Suprapubic skin (tissue), 3 donors: ENCODE data around the gene GABRE.

ENCODE experiments used
- CTCF ChIP-seq, 2 donors: fragments of 200-600 bp in 1 of 2; fragments of 450-650 bp in 1 of 2; sonication (generic) in 1 of 2; IDR thresholded peaks; one replicate each; pipeline ENCODE4 v1.5.1; 2016 to 2019; ENCODE audit warnings: antibody characterized with exemption in 2 of 2, mild to moderate bottlenecking in 1 of 2, moderate library complexity in 1 of 2
- POLR2A ChIP-seq, 2 donors: fragments of 450-650 bp; IDR thresholded peaks; one replicate each; pipeline ENCODE4 v1.6.1; 2017; ENCODE audit warnings: antibody characterized with exemption in 2 of 2, mild to moderate bottlenecking in 2 of 2, moderate library complexity in 2 of 2

- TF ChIP-seq CTCF (IDR thresholded peaks at IDR 0.05) (no peak), POLR2A (IDR thresholded peaks at IDR 0.05) (no peak)
Observed at GRCh38 chrX:151920101-151920500, 54.4 kb downstream of the GABRE start.
